ENCODE measurements around the gene ZSCAN26.

Gene ZSCAN26

GRCh38 chr6:28266962-28267694 lies at the start of gene ZSCAN26:
ZSCAN26 (plus strand) TSS chr6:28267143; CDS start chr6:28271920, 4,777 bp downstream.
- DNase-seq: peak; percentile 78

- no peak for DNase-seq
These were observed 49.1 kb upstream of the ZSCAN26 start for GRCh38 chr6:28217890-28218289.

- DNase-seq: peak; percentile 71
These were observed 48.4 kb upstream of the ZSCAN26 start for GRCh38 chr6:28218312-28219248.

- no peak for DNase-seq
These were observed 46.4 kb upstream of the ZSCAN26 start for GRCh38 chr6:28220257-28221133.

GRCh38 chr6:28224131-28225055 lies 42.5 kb upstream of the ZSCAN26 start:
- no peak for DNase-seq

GRCh38 chr6:28225056-28225834 lies 41.7 kb upstream of the ZSCAN26 start, which contains the start of gene ZSCAN9:
ZSCAN9 (plus strand) TSS chr6:28225275; CDS start chr6:28227085, 1,810 bp downstream.
- peak; percentile 70 for DNase-seq

GRCh38 chr6:28226460-28226859 lies 40.5 kb upstream of the ZSCAN26 start:
- DNase-seq: no peak

GRCh38 chr6:28232785-28233184 lies 34.2 kb upstream of the ZSCAN26 start:
- no peak for DNase-seq

GRCh38 chr6:28235912-28236452 lies 31.0 kb upstream of the ZSCAN26 start:
- DNase-seq: no peak

GRCh38 chr6:28239636-28240035 lies 27.3 kb upstream of the ZSCAN26 start:
- no peak for DNase-seq

- no peak for DNase-seq
These were observed 26.5 kb upstream of the ZSCAN26 start for GRCh38 chr6:28240471-28240870.

GRCh38 chr6:28243946-28244345 lies 23.0 kb upstream of the ZSCAN26 start:
- DNase-seq: no peak

GRCh38 chr6:28245206-28245941 lies 21.6 kb upstream of the ZSCAN26 start:
- DNase-seq: no peak

- no peak for DNase-seq
These were observed 18.0 kb upstream of the ZSCAN26 start for GRCh38 chr6:28248916-28249315.

- no peak for DNase-seq
These were observed 16.2 kb upstream of the ZSCAN26 start for GRCh38 chr6:28250747-28251146.

- no peak for DNase-seq
These were observed 15.3 kb upstream of the ZSCAN26 start for GRCh38 chr6:28251661-28252008.

GRCh38 chr6:28252009-28252975 lies 14.7 kb upstream of the ZSCAN26 start, which contains the start of gene ZKSCAN4:
ZKSCAN4 (minus strand) TSS chr6:28252269; CDS start chr6:28251980, 289 bp downstream.
- DNase-seq: peak; percentile 76

GRCh38 chr6:28254121-28254519 lies 12.8 kb upstream of the ZSCAN26 start:
- no peak for DNase-seq
